NCI-H2029 (cell line): Measurements from ENCODE around the gene MICU1.
"Not testable (repeated sequence)": the region's sequence is repeated elsewhere in the genome, so short reads cannot be mapped to it uniquely, and the experiment has no call there.

Experiments used
- DNase-seq: peaks from one replicate; lab custom pipeline; 2025; lab: John Stamatoyannopoulos, UW

MICU1 gene

GRCh38 chr10:72328045-72328828 is 297.6 kb downstream of the MICU1 start:
- DNase-seq = no peak

- DNase-seq = not testable (repeated sequence)
Measured at GRCh38 chr10:72326665-72327603, 298.9 kb downstream of the MICU1 start.

DNA sequence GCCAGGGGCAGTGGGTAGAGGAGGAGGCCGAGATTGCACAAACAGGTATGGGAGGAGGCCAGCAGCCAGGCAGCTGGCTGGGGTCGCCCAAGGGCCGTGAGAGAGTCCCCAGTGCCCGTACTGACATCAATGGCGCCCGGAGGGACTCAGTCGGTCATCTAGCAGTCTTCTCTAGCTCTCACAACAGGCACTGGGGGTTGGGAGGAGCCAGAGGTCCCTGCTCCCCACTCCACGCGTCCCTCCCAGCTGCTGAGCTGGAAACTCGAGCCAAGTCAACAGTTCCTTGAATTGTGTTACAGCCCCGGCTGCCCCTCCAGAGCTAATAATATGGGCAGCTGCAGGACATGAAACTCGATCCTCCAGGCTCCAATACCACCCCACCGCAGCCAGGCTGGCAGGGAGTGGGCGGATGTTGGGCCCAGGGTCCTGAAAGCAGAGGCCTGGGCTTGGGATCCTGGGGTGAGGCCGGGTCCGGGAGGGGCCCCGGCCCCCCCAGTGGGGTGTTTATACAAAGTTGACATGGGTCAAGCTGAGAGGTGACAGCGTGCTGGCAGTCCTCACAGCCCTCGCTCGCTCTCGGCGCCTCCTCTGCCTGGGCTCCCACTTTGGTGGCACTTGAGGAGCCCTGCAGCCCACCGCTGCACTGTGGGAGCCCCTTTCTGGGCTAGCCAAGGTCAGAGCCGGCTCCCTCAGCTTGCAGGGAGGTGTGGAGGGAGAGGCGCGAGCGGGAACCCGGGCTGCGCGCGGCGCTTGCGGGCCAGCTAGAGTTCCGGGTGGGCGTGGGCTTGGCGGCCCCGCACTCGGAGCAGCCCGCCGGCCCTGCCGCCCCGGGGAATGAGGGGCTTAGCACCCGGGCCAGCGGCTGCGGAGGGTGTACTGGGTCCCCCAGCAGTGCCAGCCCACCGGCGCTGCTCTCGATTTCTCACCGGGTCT is 300.4 kb downstream of the MICU1 start:
- DNase-seq = peak; percentile 76

DNA sequence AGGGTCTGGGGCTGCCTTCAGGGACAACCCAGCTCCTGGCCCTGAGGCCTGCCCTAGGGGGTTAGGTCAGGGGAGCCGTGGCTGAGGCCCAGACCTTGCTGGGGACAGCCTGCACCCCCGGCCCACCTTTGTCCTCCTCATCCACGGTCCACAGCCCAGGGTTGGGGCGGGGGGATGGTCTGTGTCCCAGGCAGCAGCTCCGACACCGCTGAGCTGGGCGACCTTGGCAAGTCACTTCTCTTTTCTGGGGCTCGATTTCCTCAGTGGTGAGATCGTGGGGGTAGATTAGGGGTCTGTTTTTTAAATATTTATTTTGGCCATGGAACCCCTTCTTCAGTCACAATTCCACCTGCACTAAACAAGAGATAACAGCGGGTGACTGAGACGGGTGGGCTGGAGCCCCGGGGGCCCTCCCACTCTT is 302.1 kb downstream of the MICU1 start:
- no peak for DNase-seq

GRCh38 chr10:72323108-72323749 is 302.6 kb downstream of the MICU1 start:
- DNase-seq = no peak

GRCh38 chr10:72322280-72323058 is 303.4 kb downstream of the MICU1 start:
- DNase-seq = no peak

DNA sequence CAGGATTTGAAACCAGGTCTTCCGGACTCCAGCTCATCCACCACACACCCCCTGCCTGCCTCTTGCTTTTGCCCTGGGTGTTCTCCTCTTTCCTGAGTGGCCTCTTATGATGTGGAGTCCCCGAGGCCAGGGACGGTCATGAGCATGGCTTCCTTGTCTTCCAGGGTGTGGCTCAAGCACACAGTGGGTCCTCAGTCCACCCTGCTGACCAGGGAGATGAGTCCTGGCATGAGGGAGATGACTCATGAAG is 303.9 kb downstream of the MICU1 start:
- DNase-seq = no peak

DNA sequence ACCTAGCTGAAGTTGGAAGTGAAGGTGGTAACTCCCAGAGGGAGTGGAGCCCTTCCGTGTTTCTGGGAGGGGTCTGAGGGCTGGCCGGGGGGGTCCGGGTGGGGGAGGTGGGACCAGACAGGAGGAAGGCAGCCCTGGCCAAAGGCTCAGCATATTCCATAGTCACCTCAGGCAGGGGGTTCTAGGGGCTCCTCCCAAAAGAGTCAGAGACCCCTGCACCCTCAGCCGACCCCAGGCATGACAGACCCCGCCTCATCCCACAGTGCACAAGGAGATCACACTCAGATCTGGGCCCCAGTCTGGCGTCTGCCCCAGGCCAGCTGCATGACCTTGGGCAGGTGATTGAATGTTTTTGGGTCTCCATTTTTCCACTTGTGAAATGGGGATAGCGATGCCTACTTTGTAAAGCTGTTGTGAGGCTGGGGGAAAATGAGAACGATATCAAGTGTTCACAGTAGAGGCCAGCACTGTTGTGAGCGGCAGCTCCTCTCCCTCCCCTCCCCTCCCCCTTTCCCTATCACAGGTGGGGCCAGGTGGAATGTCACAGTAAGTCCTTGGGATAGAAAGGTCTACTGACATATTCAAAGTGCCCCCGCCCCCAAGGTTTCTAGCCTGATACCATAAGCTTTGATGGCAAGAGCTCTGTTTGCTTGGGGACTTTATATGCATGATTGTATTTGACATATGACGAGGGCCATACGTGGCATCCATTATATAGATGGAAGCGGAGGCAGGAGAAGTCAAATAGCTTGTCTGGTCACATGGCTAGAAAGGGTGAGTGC is 304.4 kb downstream of the MICU1 start:
- no peak for DNase-seq

- peak; percentile 31 for DNase-seq
Measured at GRCh38 chr10:72320676-72321247, 305.1 kb downstream of the MICU1 start.

- peak; percentile 84 for DNase-seq
Measured at GRCh38 chr10:72319416-72320254, 306.2 kb downstream of the MICU1 start.

DNA sequence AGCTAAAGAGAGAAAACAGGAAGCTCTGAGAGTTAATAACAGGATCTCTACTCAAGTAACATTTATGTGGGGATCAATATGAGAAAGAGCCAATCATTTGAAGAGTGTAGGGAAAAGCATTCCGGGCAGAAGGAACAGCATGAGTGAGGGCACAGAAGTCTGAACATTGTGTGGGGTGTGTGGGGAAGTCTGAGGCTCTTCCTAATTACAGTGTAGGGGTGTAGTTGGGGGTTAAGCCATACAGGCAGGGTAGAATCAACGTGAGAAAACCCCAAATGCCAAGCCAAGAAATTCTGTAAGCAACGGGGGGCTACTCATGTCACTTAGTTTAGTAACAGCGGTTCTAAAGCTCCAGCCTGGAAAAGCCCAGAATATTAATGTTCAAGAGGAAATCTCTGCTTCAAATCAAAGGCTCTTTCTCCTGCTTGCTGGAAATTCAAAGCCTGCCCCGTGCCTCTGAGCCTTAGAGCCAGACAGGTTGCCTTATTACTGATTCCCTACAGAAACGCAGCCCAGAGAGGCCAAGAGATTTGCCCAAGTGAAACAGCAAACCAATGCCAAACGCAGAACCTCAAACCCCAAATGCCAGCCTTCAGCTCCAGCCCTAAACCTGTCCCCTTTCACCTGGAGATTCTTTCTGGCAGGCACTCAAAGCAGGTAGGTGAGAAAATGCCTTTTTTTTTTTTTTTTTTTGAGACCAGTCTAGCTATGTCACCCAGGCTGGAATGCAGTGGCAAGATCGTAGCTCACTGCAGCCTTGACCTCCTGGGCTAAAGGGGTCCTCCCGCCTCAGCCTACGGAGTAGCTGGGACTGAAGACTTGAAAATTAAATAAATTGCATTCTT is 307.2 kb downstream of the MICU1 start:
- DNase-seq = no peak
